ENCODE measurements around the gene ZNRF1.

DNA sequence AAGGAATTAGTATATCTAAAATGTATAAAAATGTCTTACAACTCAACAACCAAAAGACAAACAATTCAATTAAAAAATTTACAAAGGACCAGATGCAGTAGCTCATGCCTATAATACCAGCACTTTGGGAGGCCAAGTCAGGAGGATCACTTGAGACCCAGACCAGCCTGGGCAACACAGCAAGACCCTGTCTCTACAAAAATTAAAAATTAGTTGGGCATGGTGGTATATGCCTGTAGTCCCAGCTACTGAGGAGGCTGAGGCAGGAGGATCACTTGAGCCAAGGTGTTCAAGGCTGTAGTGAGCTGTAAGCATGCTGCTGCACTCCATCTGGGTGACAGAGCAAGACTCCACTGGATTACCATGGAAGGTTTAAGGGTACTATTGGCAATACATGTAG lies 33.8 kb downstream of the ZNRF1 start:
- TF ChIP-seq EZH2phosphoT487 (IDR thresholded peaks at IDR 0.05; ENCODE audit: borderline replicate concordance) = no peak
- TF ChIP-seq YY1 (IDR thresholded peaks at IDR 0.05; ENCODE audit: extremely low read depth, insufficient replicate concordance, low read depth, low read length) = no peak
- no peak for TF ChIP-seq POLR2A (IDR thresholded peaks at IDR 0.05; ENCODE audit: borderline replicate concordance, extremely low read depth, insufficient read depth, insufficient read length)
- TF ChIP-seq EZH2 (IDR thresholded peaks at IDR 0.05) = no peak
- no peak for TF ChIP-seq ZFX (IDR thresholded peaks at IDR 0.05)
- TF ChIP-seq POLR2AphosphoS5 (IDR thresholded peaks at IDR 0.05; ENCODE audit: low read depth, low read length) = no peak
- TF ChIP-seq, protein P1, sequence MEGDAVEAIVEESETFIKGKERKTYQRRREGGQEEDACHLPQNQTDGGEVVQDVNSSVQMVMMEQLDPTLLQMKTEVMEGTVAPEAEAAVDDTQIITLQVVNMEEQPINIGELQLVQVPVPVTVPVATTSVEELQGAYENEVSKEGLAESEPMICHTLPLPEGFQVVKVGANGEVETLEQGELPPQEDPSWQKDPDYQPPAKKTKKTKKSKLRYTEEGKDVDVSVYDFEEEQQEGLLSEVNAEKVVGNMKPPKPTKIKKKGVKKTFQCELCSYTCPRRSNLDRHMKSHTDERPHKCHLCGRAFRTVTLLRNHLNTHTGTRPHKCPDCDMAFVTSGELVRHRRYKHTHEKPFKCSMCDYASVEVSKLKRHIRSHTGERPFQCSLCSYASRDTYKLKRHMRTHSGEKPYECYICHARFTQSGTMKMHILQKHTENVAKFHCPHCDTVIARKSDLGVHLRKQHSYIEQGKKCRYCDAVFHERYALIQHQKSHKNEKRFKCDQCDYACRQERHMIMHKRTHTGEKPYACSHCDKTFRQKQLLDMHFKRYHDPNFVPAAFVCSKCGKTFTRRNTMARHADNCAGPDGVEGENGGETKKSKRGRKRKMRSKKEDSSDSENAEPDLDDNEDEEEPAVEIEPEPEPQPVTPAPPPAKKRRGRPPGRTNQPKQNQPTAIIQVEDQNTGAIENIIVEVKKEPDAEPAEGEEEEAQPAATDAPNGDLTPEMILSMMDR (IDR thresholded peaks at IDR 0.05 in 2 of 3, conservative IDR thresholded peaks at IDR 0.05 in 1 of 3; ENCODE audit: borderline replicate concordance in 1 of 3, insufficient read depth in 1 of 3, low read depth in 2 of 3, low read length in 2 of 3) = no peak
- no peak for TF ChIP-seq ZNF274 (IDR thresholded peaks at IDR 0.05; ENCODE audit: low read depth, low read length)
